HepG2 (cell line): Measurements from ENCODE around the gene KLF13. TPM values are rescaled to one million over a fixed set of nuclear protein-coding genes. Genes with fewer than 3 reads are reported as not detected.

Source experiments
- ATAC-seq: fragments of 200-7000 bp; cut with Tn5 transposase; 3 replicates; pipeline ENCODE4 v1.9.1; 2020; ENCODE audit warnings: mild to moderate bottlenecking, moderate library complexity
- BruUV-seq: library from RNA; stranded (reverse); fragments of 400-500 nt; replicated peaks from 2 replicates; lab custom pipeline; 2021; lab: Mats Ljungman, UMichigan
- CTCF ChIA-PET: fragments of 300-600 bp; formaldehyde crosslinking; extraction: SDS; loops from one replicate; lab custom pipeline; 2021; ENCODE audit warnings: low total read pairs, inconsistent platforms, low intra/inter-chr PET ratio; lab: Yijun Ruan, JAX
- POLR2A ChIA-PET: fragments of 350-600 bp; sonication (Branson Sonifier 250); formaldehyde crosslinking; loops from one replicate; lab custom pipeline; 2020; ENCODE audit warnings: antibody characterized with exemption, inconsistent platforms; lab: Yijun Ruan, JAX
- DNase-seq: peaks from one replicate; pipeline ENCODE4 v3.0.0-alpha.2; 2015; ENCODE audit warnings: low spot score
- FAIRE-seq: peaks from 3 replicates; lab custom pipeline; 2011; peaks lifted over from hg19 to GRCh38; lab: Jason Lieb, UNC
- H2AFZ ChIP-seq: one replicate; pipeline ENCODE4 v1.6.1; 2011; ENCODE audit warnings: low read length, inconsistent platforms
- H3K27ac ChIP-seq: fragments of 300-600 bp; 3 replicates; pipeline ENCODE4 v1.8.0; 2011; ENCODE audit warnings: mixed run types, mild to moderate bottlenecking, mixed read lengths, low read length, inconsistent platforms; ENCODE audit not compliant: insufficient read depth; ENCODE audit errors: extremely low read length
- H3K27me3 ChIP-seq, 2 experiments: fragments of 200-600 bp in 1 of 2; 2 replicates in 1 of 2; 3 replicates in 1 of 2; pipeline versions ENCODE4 v1.6.0 to v1.8.0; 2011; ENCODE audit warnings: low read length in 2 of 2, mild to moderate bottlenecking in 2 of 2, moderate library complexity in 2 of 2, inconsistent platforms in 1 of 2; ENCODE audit not compliant: insufficient read depth in 2 of 2, control insufficient read depth in 1 of 2
- H3K36me3 ChIP-seq, 2 experiments: fragments of 200-600 bp in 1 of 2; replicated peaks in 1 of 2; 2 replicates in 1 of 2; 3 replicates in 1 of 2; pipeline versions ENCODE4 v1.5.1 to v1.8.0; 2011; ENCODE audit warnings: low read length in 2 of 2, inconsistent platforms in 1 of 2; ENCODE audit not compliant: insufficient read depth in 2 of 2, control insufficient read depth in 1 of 2
- H3K4me1 ChIP-seq: 2 replicates; pipeline ENCODE4 v1.5.1; 2012; ENCODE audit warnings: low read length, inconsistent platforms; ENCODE audit not compliant: insufficient read depth
- H3K4me2 ChIP-seq: 2 replicates; pipeline ENCODE4 v1.6.0; 2011; ENCODE audit warnings: low read depth, low read length, inconsistent platforms
- H3K4me3 ChIP-seq, 3 experiments: fragments of 200-600 bp in 1 of 3; sonication (generic), shearing (Covaris generic) in 1 of 3; replicated peaks in 1 of 3; 2 replicates each; pipeline ENCODE4 v1.5.1; 2011 to 2016; ENCODE audit warnings: low read length in 3 of 3, inconsistent platforms in 2 of 3, low read depth in 2 of 3, mild to moderate bottlenecking in 2 of 3, control low read depth in 1 of 3, mixed read lengths in 1 of 3; ENCODE audit not compliant: insufficient read depth in 1 of 3
- H3K79me2 ChIP-seq: one replicate; pipeline ENCODE4 v1.6.1; 2011; ENCODE audit warnings: low read length, inconsistent platforms; ENCODE audit not compliant: insufficient read depth
- H3K9ac ChIP-seq: 2 replicates; pipeline ENCODE4 v1.6.0; 2011; ENCODE audit warnings: mild to moderate bottlenecking, low read depth, low read length, inconsistent platforms; ENCODE audit not compliant: insufficient read depth
- H3K9me3 ChIP-seq: 2 replicates; pipeline ENCODE4 v1.5.1; 2012; ENCODE audit warnings: mild to moderate bottlenecking, low read length
- H4K20me1 ChIP-seq: 2 replicates; pipeline ENCODE4 v1.6.0; 2011; ENCODE audit warnings: inconsistent platforms, mild to moderate bottlenecking, low read length, moderate library complexity; ENCODE audit not compliant: insufficient read depth
- DDIT3 ChIP-seq: sonication (generic); formaldehyde crosslinking; IDR thresholded peaks from 2 replicates; pipeline ENCODE4 v1.4.0; 2020; ENCODE audit warnings: mild to moderate bottlenecking, missing genetic modification reagents
- FOXP1 ChIP-seq, 2 experiments: fragments of 450-650 bp in 1 of 2; IDR thresholded peaks; 2 replicates each; pipeline ENCODE4 v1.6.1; 2017 to 2018; ENCODE audit warnings: antibody characterized with exemption in 1 of 2
- IKZF4 ChIP-seq: sonication (generic); formaldehyde crosslinking; IDR thresholded peaks from 2 replicates; pipeline ENCODE4 v1.5.1; 2020; ENCODE audit warnings: borderline replicate concordance, mild to moderate bottlenecking, low read depth, missing genetic modification reagents; ENCODE audit errors: not compliant biosample characterization
- MAF1 ChIP-seq: sonication (generic); formaldehyde crosslinking; IDR thresholded peaks from 2 replicates; pipeline ENCODE4 v1.5.0; 2020; ENCODE audit warnings: missing genetic modification reagents, borderline replicate concordance
- NRL ChIP-seq: sonication (generic); formaldehyde crosslinking; IDR thresholded peaks from 2 replicates; pipeline ENCODE4 v1.5.0; 2020; ENCODE audit warnings: missing genetic modification reagents, mild to moderate bottlenecking, moderate library complexity, borderline replicate concordance
- PHB2 ChIP-seq: fragments of 450-650 bp; IDR thresholded peaks from 2 replicates; pipeline ENCODE4 v1.6.1; 2018; ENCODE audit not compliant: partially characterized antibody
- POLR2A ChIP-seq, 2 experiments: IDR thresholded peaks; 2 replicates each; pipeline ENCODE4 v1.6.1; 2011; ENCODE audit warnings: low read depth in 2 of 2, low read length in 2 of 2, mild to moderate bottlenecking in 1 of 2, moderate library complexity in 1 of 2; ENCODE audit not compliant: insufficient read depth in 1 of 2
- SNAPC2 ChIP-seq: sonication (generic); formaldehyde crosslinking; IDR thresholded peaks from 2 replicates; pipeline ENCODE4 v1.8.1; 2022; ENCODE audit warnings: mild to moderate bottlenecking, missing genetic modification reagents
- SOX6 ChIP-seq, 2 experiments: fragments of 450-650 bp in 1 of 2; sonication (generic) in 1 of 2; formaldehyde crosslinking in 1 of 2; IDR thresholded peaks; 2 replicates each; pipeline versions ENCODE4 v1.4.0 to v1.6.1; 2017 to 2020; ENCODE audit warnings: antibody characterized with exemption in 1 of 2, mild to moderate bottlenecking in 1 of 2, missing genetic modification reagents in 1 of 2
- ZC3H13 ChIP-seq: sonication (generic); formaldehyde crosslinking; IDR thresholded peaks from 2 replicates; pipeline ENCODE4 v1.8.1; 2023; ENCODE audit warnings: mild to moderate bottlenecking, missing genetic modification reagents, moderate library complexity
- ZC3H4 ChIP-seq: sonication (generic); formaldehyde crosslinking; IDR thresholded peaks from 2 replicates; pipeline ENCODE4 v1.4.0; 2020; ENCODE audit warnings: missing genetic modification reagents, borderline replicate concordance
- ZIK1 ChIP-seq: sonication (generic); formaldehyde crosslinking; IDR thresholded peaks from 2 replicates; pipeline ENCODE4 v1.5.0; 2020; ENCODE audit warnings: mild to moderate bottlenecking, low read depth, missing genetic modification reagents, borderline replicate concordance
- ZNF331 ChIP-seq: sonication (generic); formaldehyde crosslinking; IDR thresholded peaks from 2 replicates; pipeline ENCODE4 v1.4.0; 2020; ENCODE audit warnings: missing genetic modification reagents
- ZNF644 ChIP-seq: IDR thresholded peaks from 2 replicates; pipeline ENCODE4 v1.6.1; 2016; ENCODE audit warnings: low read depth
- ZNF703 ChIP-seq: sonication (generic); formaldehyde crosslinking; IDR thresholded peaks from 2 replicates; pipeline ENCODE4 v1.5.1; 2020; ENCODE audit warnings: missing genetic modification reagents, mild to moderate bottlenecking, moderate library complexity, borderline replicate concordance
- ZSCAN21 ChIP-seq: sonication (generic); formaldehyde crosslinking; IDR thresholded peaks from 2 replicates; pipeline ENCODE4 v1.8.0; 2022; ENCODE audit warnings: mild to moderate bottlenecking, missing genetic modification reagents, moderate library complexity, borderline replicate concordance
- WGBS: methylation state at CpG from one replicate; pipeline ENCODE4 v1.1.6; 2017; ENCODE audit warnings: low lambda C conversion rate; 5-methylcytosine and 5-hydroxymethylcytosine counted together
- in situ Hi-C: cut with HindIII; loops from 2 replicates; pipeline ENCODE4 v1.10.0; 2017; ENCODE audit warnings: low pct_unique_long_range_greater_than_20kb; ENCODE audit not compliant: extremely low pct_ligation_motif_present
- intact Hi-C: fragments of 100-400 bp; cut with micrococcal nuclease; formaldehyde crosslinking; loops from one replicate; pipeline ENCODE4 v1.10.0; 2022; ENCODE audit not compliant: unreplicated experiment
- polyA plus RNA-seq, 8 experiments: library from polyadenylated mRNA; depleted of rRNA in 3 of 8; stranded (reverse) in 7 of 8; unstranded in 1 of 8; fragments of >200 nt; fragmentation: Illumina TruSeq in 4 of 8; extraction: Trizol in 4 of 8; gene quantifications; 2 replicates each; pipeline versions ENCODE4 v1.2.1 to v1.2.3, GENCODE V29; 2011 to 2016; ENCODE audit warnings: low read depth in 4 of 8, missing spikeins in 1 of 8, mixed read lengths in 1 of 8; ENCODE audit not compliant: insufficient read depth in 1 of 8
- total RNA-seq, 5 experiments: library from RNA; depleted of rRNA; stranded (reverse); fragments of >200 nt; fragmentation: Illumina TruSeq; extraction: Trizol; gene quantifications; 2 replicates each; pipeline ENCODE4 v1.2.3, GENCODE V29; 2016; ENCODE audit warnings: low read depth in 1 of 5
- TF ChIP-seq, protein P1 (sequence below): sonication (generic); formaldehyde crosslinking; IDR thresholded peaks from 2 replicates; pipeline ENCODE4 v1.5.0; 2020; ENCODE audit warnings: mild to moderate bottlenecking, missing genetic modification reagents, borderline replicate concordance

The KLF13 gene
- total and polyA plus RNA-seq, 2 of the 13 experiments (the other 11 are each of a cell fraction or from before 2014, with no cell fraction given) = 16.8 to 25.1 TPM

DNA sequence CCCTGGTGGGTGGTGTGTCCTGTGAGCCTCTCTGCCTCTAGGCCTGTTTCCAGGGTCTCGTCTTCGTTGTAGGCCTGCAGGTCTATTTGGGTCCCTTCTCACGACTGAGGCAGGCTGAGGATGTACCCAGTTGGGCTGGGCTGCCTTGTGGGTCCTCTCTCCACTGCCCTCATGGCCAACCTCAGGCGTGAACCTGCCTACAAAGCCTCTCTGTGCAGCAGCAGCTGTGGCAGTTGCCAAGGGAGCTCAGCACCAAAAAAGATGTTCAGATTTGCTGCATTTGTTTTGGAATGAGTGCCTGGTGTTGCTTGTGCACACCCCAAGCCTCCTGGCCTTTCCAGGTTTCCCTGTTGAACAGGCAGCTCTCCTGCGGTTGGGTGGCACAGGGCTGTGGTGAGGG is 13.4 kb downstream of the KLF13 start:
- TF ChIP-seq DDIT3 (no peak), ZNF644 (CRISPR knock-in tag) (no peak), SNAPC2 (CRISPR knock-in tag) (no peak), POLR2A (IDR thresholded peaks at IDR 0.05; ENCODE audit: insufficient read depth in 1 of 2, low read depth in 2 of 2, low read length in 2 of 2) (no peak), ZNF331 (no peak), ZIK1 (no peak), FOXP1 (IDR thresholded peaks at IDR 0.05) (no peak), FOXP1 (CRISPR knock-in tag; IDR thresholded peaks at IDR 0.05) (no peak), MAF1 (CRISPR knock-in tag) (no peak), ZNF703 (CRISPR knock-in tag) (no peak), IKZF4 (CRISPR knock-in tag) (no peak), NRL (no peak), ZC3H13 (no peak), ZSCAN21 (CRISPR knock-in tag) (no peak), ZC3H4 (CRISPR knock-in tag) (no peak), SOX6 (IDR thresholded peaks at IDR 0.05) (no peak), SOX6 (CRISPR knock-in tag; IDR thresholded peaks at IDR 0.05) (no peak), PHB2 (no peak)
- TF ChIP-seq, protein P1, sequence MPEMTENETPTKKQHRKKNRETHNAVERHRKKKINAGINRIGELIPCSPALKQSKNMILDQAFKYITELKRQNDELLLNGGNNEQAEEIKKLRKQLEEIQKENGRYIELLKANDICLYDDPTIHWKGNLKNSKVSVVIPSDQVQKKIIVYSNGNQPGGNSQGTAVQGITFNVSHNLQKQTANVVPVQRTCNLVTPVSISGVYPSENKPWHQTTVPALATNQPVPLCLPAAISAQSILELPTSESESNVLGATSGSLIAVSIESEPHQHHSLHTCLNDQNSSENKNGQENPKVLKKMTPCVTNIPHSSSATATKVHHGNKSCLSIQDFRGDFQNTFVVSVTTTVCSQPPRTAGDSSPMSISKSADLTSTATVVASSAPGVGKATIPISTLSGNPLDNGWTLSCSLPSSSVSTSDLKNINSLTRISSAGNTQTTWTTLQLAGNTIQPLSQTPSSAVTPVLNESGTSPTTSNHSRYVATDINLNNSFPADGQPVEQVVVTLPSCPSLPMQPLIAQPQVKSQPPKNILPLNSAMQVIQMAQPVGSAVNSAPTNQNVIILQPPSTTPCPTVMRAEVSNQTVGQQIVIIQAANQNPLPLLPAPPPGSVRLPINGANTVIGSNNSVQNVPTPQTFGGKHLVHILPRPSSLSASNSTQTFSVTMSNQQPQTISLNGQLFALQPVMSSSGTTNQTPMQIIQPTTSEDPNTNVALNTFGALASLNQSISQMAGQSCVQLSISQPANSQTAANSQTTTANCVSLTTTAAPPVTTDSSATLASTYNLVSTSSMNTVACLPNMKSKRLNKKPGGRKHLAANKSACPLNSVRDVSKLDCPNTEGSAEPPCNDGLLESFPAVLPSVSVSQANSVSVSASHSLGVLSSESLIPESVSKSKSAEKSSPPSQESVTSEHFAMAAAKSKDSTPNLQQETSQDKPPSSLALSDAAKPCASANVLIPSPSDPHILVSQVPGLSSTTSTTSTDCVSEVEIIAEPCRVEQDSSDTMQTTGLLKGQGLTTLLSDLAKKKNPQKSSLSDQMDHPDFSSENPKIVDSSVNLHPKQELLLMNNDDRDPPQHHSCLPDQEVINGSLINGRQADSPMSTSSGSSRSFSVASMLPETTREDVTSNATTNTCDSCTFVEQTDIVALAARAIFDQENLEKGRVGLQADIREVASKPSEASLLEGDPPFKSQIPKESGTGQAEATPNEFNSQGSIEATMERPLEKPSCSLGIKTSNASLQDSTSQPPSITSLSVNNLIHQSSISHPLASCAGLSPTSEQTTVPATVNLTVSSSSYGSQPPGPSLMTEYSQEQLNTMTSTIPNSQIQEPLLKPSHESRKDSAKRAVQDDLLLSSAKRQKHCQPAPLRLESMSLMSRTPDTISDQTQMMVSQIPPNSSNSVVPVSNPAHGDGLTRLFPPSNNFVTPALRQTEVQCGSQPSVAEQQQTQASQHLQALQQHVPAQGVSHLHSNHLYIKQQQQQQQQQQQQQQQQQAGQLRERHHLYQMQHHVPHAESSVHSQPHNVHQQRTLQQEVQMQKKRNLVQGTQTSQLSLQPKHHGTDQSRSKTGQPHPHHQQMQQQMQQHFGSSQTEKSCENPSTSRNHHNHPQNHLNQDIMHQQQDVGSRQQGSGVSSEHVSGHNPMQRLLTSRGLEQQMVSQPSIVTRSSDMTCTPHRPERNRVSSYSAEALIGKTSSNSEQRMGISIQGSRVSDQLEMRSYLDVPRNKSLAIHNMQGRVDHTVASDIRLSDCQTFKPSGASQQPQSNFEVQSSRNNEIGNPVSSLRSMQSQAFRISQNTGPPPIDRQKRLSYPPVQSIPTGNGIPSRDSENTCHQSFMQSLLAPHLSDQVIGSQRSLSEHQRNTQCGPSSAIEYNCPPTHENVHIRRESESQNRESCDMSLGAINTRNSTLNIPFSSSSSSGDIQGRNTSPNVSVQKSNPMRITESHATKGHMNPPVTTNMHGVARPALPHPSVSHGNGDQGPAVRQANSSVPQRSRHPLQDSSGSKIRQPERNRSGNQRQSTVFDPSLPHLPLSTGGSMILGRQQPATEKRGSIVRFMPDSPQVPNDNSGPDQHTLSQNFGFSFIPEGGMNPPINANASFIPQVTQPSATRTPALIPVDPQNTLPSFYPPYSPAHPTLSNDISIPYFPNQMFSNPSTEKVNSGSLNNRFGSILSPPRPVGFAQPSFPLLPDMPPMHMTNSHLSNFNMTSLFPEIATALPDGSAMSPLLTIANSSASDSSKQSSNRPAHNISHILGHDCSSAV (CRISPR knock-in tag) = no peak
- no TSS peak for BruUV-seq
- H4K20me1 ChIP-seq = peaks cover 53% of the 10 kb centered on the region; the same call in 1 of the 2 replicates
- no peak overlapping the region for H3K4me2 ChIP-seq
- no peak for FAIRE-seq
- no peaks in the 10 kb centered on the region for H3K27me3 ChIP-seq
- peaks cover 0 to 16% of the 10 kb centered on the region in 2 experiments; a peak in 1 of 5 replicates for H3K36me3 ChIP-seq
- no peak overlapping the region for H3K9ac ChIP-seq
- no peak overlapping the region for H2AFZ ChIP-seq
- no peak overlapping the region for H3K4me3 ChIP-seq
- H3K27ac ChIP-seq = no peak overlapping the region
- ATAC-seq = no peak
- in situ Hi-C loops = no loop called here
- 94% methylated on average over 5 of the region's 5 CpGs for WGBS
- no peaks in the 10 kb centered on the region for H3K9me3 ChIP-seq
- intact Hi-C loops = no loop called here
- POLR2A ChIA-PET = no interaction called here
- CTCF ChIA-PET = no interaction called here
- no peak for DNase-seq
- H3K79me2 ChIP-seq = peaks cover 82% of the 10 kb centered on the region
- peaks cover 53% of the 10 kb centered on the region for H3K4me1 ChIP-seq
